CD8-positive, alpha-beta memory T cell (primary cell): ENCODE data around the gene CLNK. TPM values are rescaled to one million over a fixed set of nuclear protein-coding genes. Genes with fewer than 3 reads are reported as not detected.

Source experiments
- CTCF ChIA-PET: fragments of 350-600 bp; sonication (Branson Sonifier 250); formaldehyde crosslinking; loops from one replicate; lab custom pipeline; 2021; ENCODE audit warnings: antibody characterized with exemption; lab: Charles Lee
- POLR2A ChIA-PET: fragments of 350-600 bp; sonication (Branson Sonifier 250); formaldehyde crosslinking; loops from one replicate; lab custom pipeline; 2021; ENCODE audit warnings: antibody characterized with exemption; lab: Charles Lee
- DNase-seq, 5 donors: peaks; one replicate each; pipeline versions ENCODE4 v3.0.0 to v3.0.0-alpha.2; 2020 to 2022; ENCODE audit warnings: mixed read lengths in 1 of 5
- H3K27ac ChIP-seq: one replicate; pipeline ENCODE4 v1.7.0; 2013; ENCODE audit warnings: low read depth, mild to moderate bottlenecking, low read length, moderate library complexity
- H3K27me3 ChIP-seq: 2 replicates; pipeline ENCODE4 v1.7.0; 2013; ENCODE audit warnings: low read length, mild to moderate bottlenecking; ENCODE audit not compliant: insufficient read depth, poor library complexity, severe bottlenecking
- H3K36me3 ChIP-seq: 2 replicates; pipeline ENCODE4 v1.7.0; 2013; ENCODE audit warnings: mild to moderate bottlenecking, low read length, moderate library complexity; ENCODE audit not compliant: insufficient read depth
- H3K4me1 ChIP-seq: 2 replicates; pipeline ENCODE4 v1.7.0; 2013; ENCODE audit warnings: mild to moderate bottlenecking, low read length, moderate library complexity; ENCODE audit not compliant: insufficient read depth
- H3K4me3 ChIP-seq: 2 replicates; pipeline ENCODE4 v1.7.0; 2013; ENCODE audit warnings: mild to moderate bottlenecking, low read length
- H3K9me3 ChIP-seq: 2 replicates; pipeline ENCODE4 v1.7.0; 2013; ENCODE audit warnings: mild to moderate bottlenecking, low read length
- H3K27ac Mint-ChIP-seq, 8 donors: one replicate each; pipeline ENCODE4 v1.8.0; 2020 to 2021; ENCODE audit warnings: mixed read lengths in 8 of 8, mild to moderate bottlenecking in 6 of 8, inconsistent platforms in 3 of 8, moderate library complexity in 3 of 8
- H3K27me3 Mint-ChIP-seq, 2 donors: one replicate each; pipeline ENCODE4 v1.8.0; 2020 to 2021; ENCODE audit warnings: mixed read lengths in 2 of 2, mild to moderate bottlenecking in 1 of 2, moderate library complexity in 1 of 2
- H3K36me3 Mint-ChIP-seq, 3 donors: one replicate each; pipeline ENCODE4 v1.8.0; 2020 to 2021; ENCODE audit warnings: mixed read lengths in 3 of 3, inconsistent platforms in 1 of 3, mild to moderate bottlenecking in 1 of 3
- H3K4me1 Mint-ChIP-seq, 3 donors: one replicate each; pipeline ENCODE4 v1.8.0; 2020 to 2021; ENCODE audit warnings: mixed read lengths in 3 of 3, inconsistent platforms in 1 of 3, mild to moderate bottlenecking in 1 of 3
- H3K4me3 Mint-ChIP-seq, 7 donors: one replicate each; pipeline ENCODE4 v1.8.0; 2020 to 2021; ENCODE audit warnings: mixed read lengths in 7 of 7, mild to moderate bottlenecking in 6 of 7, moderate library complexity in 4 of 7, inconsistent platforms in 2 of 7
- H3K9me3 Mint-ChIP-seq, 5 donors: one replicate each; pipeline ENCODE4 v1.8.0; 2020 to 2022; ENCODE audit warnings: mixed read lengths in 5 of 5, mild to moderate bottlenecking in 3 of 5, moderate library complexity in 2 of 5, inconsistent platforms in 1 of 5
- polyA plus RNA-seq: library from polyadenylated mRNA; unstranded; fragments of 300-500 nt; fragmentation: Illumina TruSeq; gene quantifications from one replicate; pipeline ENCODE4 v1.2.3, GENCODE V29; 2021
- total RNA-seq, 2 experiments: library from RNA; stranded (reverse); gene quantifications; one replicate each; pipeline ENCODE4 v1.2.3, GENCODE V29; 2021

CLNK gene
- total and polyA plus RNA-seq, 3 experiments from 2014 or later = 0.11 to 0.31 TPM; not detected in 1

DNA sequence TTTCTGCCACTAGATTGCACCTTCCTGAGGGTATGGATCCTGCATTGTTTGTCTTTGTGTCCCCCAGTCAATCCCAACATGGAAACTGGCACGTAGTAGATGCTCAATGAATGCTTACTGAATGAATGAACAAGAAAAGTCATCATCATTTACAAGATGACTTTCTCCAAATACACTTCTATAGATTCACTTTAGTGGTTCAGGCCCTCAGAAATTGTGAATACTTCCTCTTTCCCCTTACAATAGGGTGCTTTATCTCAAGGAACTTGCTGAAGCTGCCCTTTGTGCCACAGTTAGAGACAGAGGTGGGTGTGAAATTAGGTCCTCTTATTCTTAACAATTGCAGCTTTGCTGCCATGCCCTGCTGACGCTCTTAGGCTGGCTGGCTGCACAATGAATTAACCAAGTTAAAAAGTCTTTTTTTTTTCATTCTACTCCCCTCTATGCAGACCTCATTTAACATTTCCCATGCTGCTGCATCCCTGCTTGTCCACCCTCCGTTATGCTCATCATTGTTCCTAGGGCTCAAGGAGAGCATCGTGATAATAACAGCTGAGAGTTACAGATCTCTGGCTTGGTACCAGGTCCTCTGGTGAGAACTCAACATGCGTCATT is 119.3 kb downstream of the CLNK start:
- H3K4me3 Mint-ChIP-seq = no peak overlapping the region
- peaks cover 9 to 27% of the 10 kb centered on the region in 2 donors for H3K27me3 Mint-ChIP-seq
- no peak for DNase-seq
- H3K36me3 Mint-ChIP-seq = no peaks in the 10 kb centered on the region
- no peaks in the 10 kb centered on the region for H3K4me1 Mint-ChIP-seq
- ChIA-PET POLR2A (no interaction called here), CTCF (interaction anchor here (1.3 kb wide), 1 partner anchor 10 kb away, joined by 4 read pairs; no protein-coding TSS in a partner anchor)
- Histone ChIP-seq H3K36me3 (no peaks in the 10 kb centered on the region), H3K9me3 (no peaks in the 10 kb centered on the region), H3K27ac (no peak overlapping the region), H3K27me3 (no peaks in the 10 kb centered on the region), H3K4me1 (no peaks in the 10 kb centered on the region), H3K4me3 (no peak overlapping the region)
- no peak overlapping the region for H3K27ac Mint-ChIP-seq
- no peaks in the 10 kb centered on the region for H3K9me3 Mint-ChIP-seq

DNA sequence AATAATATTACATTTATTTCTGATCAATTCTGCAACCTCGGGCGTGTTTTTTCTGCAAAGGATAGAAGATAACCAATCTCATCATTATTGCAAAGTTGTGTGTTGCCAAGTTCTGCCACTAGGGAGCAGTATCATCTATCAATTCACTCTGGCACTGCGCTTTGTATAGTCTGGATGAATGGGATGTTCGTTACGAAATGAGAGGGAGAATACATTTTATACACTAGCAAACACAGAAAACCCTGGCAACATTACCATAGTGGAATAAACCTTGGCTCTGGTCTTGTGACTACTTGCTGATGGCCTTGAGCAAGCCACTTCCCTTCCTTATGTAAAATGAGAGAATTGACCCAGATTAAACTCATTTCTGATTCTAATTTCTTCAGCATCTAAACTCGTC is 129.9 kb downstream of the CLNK start:
- peak in 4 of 5 donors; percentile 6 to 26 (median 14) for DNase-seq
- POLR2A ChIA-PET = no interaction called here
- CTCF ChIA-PET = interaction anchor here (1.6 kb wide), 1 partner anchor 10 kb away, joined by 7 read pairs; no protein-coding TSS in a partner anchor
- Mint-ChIP-seq H3K9me3 (no peaks in the 10 kb centered on the region), H3K4me3 (no peak overlapping the region), H3K4me1 (peaks cover 3 to 6% (median 4%) of the 10 kb centered on the region in 3 donors), H3K27ac (no peak overlapping the region), H3K36me3 (no peaks in the 10 kb centered on the region), H3K27me3 (peaks cover 2 to 47% of the 10 kb centered on the region in 2 donors)
- Histone ChIP-seq H3K27me3 (peaks cover 3% of the 10 kb centered on the region), H3K4me3 (no peak overlapping the region), H3K36me3 (no peaks in the 10 kb centered on the region), H3K4me1 (no peaks in the 10 kb centered on the region), H3K9me3 (no peaks in the 10 kb centered on the region), H3K27ac (no peak overlapping the region)

DNA sequence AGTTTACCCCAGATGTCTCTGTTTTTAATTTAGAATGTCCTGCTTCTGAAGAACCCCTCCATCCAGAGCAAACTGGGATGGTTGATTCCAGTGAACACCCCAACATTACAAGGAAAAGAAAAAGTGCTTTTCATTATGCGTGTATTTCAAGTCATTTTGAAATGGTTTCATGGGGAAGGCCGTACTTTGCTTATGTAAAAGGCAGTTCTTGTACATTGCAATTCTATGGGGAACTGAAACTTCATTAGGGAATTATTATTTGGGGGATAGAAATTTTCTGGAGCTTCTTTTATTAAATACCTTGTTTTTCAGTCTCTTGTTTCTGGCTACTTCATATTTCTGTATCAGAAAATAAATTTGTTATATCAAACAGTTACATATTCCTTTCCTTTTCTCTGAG is 130.4 kb downstream of the CLNK start:
- no peaks in the 10 kb centered on the region for H3K36me3 Mint-ChIP-seq

DNA sequence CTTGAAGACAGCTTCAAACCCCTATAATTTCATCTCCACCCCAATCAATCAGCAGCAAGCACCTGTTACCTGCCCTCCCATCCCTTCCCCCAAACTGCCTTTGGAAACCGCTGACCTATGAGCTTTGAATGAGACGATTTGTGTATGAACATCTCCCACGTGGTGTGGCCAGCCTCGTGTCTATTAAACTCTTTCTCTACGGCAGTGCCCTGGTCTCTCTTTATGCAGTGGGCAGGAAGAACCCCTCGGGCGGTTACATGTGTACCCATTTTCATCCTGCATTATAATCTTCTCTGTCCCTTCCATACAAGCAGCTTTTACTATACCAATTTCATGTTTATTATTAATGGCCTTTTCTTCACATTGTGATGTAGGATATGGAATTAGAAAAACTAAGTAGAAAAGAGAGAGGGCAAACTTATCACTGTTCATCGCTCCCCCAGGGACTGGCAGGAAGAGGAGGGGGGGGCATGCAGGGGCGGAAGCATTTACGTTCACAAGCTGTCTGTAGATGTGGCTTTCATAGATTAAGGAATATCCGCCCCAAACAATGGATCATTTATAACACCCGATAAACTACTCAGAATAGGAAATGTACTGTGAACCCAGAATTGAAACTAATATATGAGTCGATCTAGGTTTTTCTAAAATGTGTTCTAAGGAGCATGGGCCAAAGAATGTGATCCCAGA is 131.8 kb downstream of the CLNK start:
- no peak for DNase-seq
- Mint-ChIP-seq H3K27me3 (peaks cover 2 to 43% of the 10 kb centered on the region in 2 donors), H3K36me3 (no peaks in the 10 kb centered on the region), H3K4me3 (no peak overlapping the region), H3K4me1 (peaks cover 3 to 6% (median 4%) of the 10 kb centered on the region in 3 donors), H3K27ac (no peak overlapping the region), H3K9me3 (no peaks in the 10 kb centered on the region)
- H3K36me3 ChIP-seq = no peaks in the 10 kb centered on the region
- POLR2A ChIA-PET = no interaction called here
- H3K27me3 ChIP-seq = peaks cover 3% of the 10 kb centered on the region
- H3K27ac ChIP-seq = no peak overlapping the region
- no peaks in the 10 kb centered on the region for H3K9me3 ChIP-seq
- H3K4me3 ChIP-seq = no peak overlapping the region
- CTCF ChIA-PET = interaction anchor here (1.3 kb wide), 1 partner anchor 15 kb away, joined by 3 read pairs; no protein-coding TSS in a partner anchor
- no peaks in the 10 kb centered on the region for H3K4me1 ChIP-seq

More for the DNA sequence above, 130.4 kb downstream of the CLNK start:
- CTCF ChIA-PET = interaction anchor here (1.1 to 1.6 kb wide), 2 partner anchors 9 to 19 kb away, joined by 3 to 7 read pairs; no protein-coding TSS in a partner anchor
- POLR2A ChIA-PET = no interaction called here
- no peaks in the 10 kb centered on the region for H3K9me3 Mint-ChIP-seq
- peaks cover 3% of the 10 kb centered on the region for H3K27me3 ChIP-seq
- H3K4me3 Mint-ChIP-seq = no peak overlapping the region
- H3K9me3 ChIP-seq = no peaks in the 10 kb centered on the region
- no peak for DNase-seq
- peaks cover 2 to 44% of the 10 kb centered on the region in 2 donors for H3K27me3 Mint-ChIP-seq
- no peaks in the 10 kb centered on the region for H3K36me3 ChIP-seq
- H3K27ac ChIP-seq = no peak overlapping the region
- H3K4me1 Mint-ChIP-seq = peaks cover 3 to 6% (median 4%) of the 10 kb centered on the region in 3 donors
- no peaks in the 10 kb centered on the region for H3K4me1 ChIP-seq
- no peak overlapping the region for H3K4me3 ChIP-seq
- H3K27ac Mint-ChIP-seq = no peak overlapping the region

DNA sequence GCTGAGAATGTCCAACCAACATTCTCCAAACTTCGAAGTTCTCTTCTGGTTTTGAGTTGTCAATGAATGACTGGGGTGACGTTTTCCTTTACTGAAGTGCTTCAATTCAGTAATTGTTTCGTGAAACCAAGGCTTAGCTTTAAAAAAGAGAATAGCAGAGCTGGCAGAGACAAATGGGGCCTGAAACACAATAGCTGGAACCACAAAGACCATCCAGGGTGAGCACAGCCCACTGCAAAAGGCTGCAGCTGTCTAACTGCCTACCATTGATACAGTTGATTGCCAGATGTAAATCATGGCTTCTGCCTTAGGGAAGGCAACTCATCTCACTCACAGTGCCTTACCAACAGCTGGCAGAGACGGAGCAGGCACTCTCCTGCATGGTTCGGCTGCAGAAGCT is 148.7 kb downstream of the CLNK start:
- Histone ChIP-seq H3K4me1 (no peaks in the 10 kb centered on the region), H3K27ac (no peak overlapping the region), H3K27me3 (no peaks in the 10 kb centered on the region), H3K4me3 (no peak overlapping the region), H3K9me3 (no peaks in the 10 kb centered on the region), H3K36me3 (no peaks in the 10 kb centered on the region)
- no peaks in the 10 kb centered on the region for H3K36me3 Mint-ChIP-seq
- no peak for DNase-seq
- no peak overlapping the region for H3K4me3 Mint-ChIP-seq
- ChIA-PET CTCF (interaction anchor here (1.1 to 4.6 kb wide), 3 partner anchors 13 to 377 kb away, joined by 3 to 42 read pairs (median 3); no protein-coding TSS in a partner anchor), POLR2A (no interaction called here)
- H3K27ac Mint-ChIP-seq = no peak overlapping the region
- peaks cover 8 to 35% of the 10 kb centered on the region in 2 donors for H3K27me3 Mint-ChIP-seq
- no peaks in the 10 kb centered on the region for H3K9me3 Mint-ChIP-seq
- no peaks in the 10 kb centered on the region for H3K4me1 Mint-ChIP-seq

DNA sequence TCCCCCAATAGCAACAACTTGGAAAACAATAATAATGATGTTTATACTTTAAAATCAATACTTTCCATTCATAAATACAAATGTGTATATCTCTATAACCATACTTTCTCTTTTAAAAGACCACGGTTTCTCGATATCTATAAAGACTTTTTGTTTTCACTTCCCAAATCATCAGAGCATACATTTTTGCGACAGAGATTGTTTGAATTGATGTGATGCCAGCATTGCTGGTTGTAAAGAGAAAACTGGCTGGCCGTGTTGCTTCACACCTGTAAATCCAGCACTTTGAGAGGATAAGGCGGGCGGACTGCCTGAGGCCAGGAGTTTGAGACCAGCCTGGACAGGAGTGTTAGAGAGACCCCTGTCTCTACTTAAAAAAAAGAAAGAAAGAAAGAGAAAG is 149.7 kb downstream of the CLNK start:
- ChIA-PET CTCF (interaction anchor here (1.0 to 1.1 kb wide), 2 partner anchors 19 to 20 kb away, joined by 3 to 4 read pairs; no protein-coding TSS in a partner anchor), POLR2A (no interaction called here)
- H3K4me1 Mint-ChIP-seq = no peaks in the 10 kb centered on the region
- H3K9me3 ChIP-seq = no peaks in the 10 kb centered on the region
- H3K4me3 Mint-ChIP-seq = no peak overlapping the region
- H3K27ac Mint-ChIP-seq = no peak overlapping the region
- H3K4me1 ChIP-seq = no peaks in the 10 kb centered on the region
- H3K27ac ChIP-seq = no peak overlapping the region
- DNase-seq = no peak
- no peak overlapping the region for H3K4me3 ChIP-seq
- peaks cover 10 to 34% of the 10 kb centered on the region in 2 donors for H3K27me3 Mint-ChIP-seq
- H3K9me3 Mint-ChIP-seq = no peaks in the 10 kb centered on the region
- no peaks in the 10 kb centered on the region for H3K36me3 Mint-ChIP-seq
- H3K27me3 ChIP-seq = no peaks in the 10 kb centered on the region
- H3K36me3 ChIP-seq = no peaks in the 10 kb centered on the region

DNA sequence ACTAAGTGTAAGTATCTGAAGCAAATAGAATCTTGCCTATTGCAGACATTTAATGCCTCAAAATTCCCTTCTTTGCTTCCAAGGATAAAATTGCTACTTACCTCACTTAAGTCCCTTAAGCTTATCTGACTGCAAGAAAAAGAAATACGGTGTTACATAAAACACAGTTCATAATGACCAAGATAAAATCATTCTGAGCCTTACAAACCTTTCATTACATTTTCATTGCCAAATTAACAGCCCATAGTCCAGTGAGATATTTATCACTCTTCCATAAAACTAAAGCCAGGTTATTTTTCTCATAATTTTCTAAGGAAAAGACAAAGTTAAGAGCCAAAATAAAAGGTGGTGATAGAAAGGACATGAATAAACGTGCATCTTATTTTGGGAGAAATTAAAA is 152.4 kb downstream of the CLNK start:
- Histone ChIP-seq H3K4me1 (no peaks in the 10 kb centered on the region), H3K4me3 (no peak overlapping the region), H3K27me3 (no peaks in the 10 kb centered on the region), H3K27ac (no peak overlapping the region), H3K9me3 (no peaks in the 10 kb centered on the region), H3K36me3 (no peaks in the 10 kb centered on the region)
- Mint-ChIP-seq H3K27ac (no peak overlapping the region), H3K36me3 (no peaks in the 10 kb centered on the region), H3K4me1 (no peaks in the 10 kb centered on the region), H3K4me3 (no peak overlapping the region), H3K27me3 (peaks cover 4 to 18% of the 10 kb centered on the region in 2 donors), H3K9me3 (no peaks in the 10 kb centered on the region)
- DNase-seq = no peak
- POLR2A ChIA-PET = no interaction called here
- CTCF ChIA-PET = no interaction called here

DNA sequence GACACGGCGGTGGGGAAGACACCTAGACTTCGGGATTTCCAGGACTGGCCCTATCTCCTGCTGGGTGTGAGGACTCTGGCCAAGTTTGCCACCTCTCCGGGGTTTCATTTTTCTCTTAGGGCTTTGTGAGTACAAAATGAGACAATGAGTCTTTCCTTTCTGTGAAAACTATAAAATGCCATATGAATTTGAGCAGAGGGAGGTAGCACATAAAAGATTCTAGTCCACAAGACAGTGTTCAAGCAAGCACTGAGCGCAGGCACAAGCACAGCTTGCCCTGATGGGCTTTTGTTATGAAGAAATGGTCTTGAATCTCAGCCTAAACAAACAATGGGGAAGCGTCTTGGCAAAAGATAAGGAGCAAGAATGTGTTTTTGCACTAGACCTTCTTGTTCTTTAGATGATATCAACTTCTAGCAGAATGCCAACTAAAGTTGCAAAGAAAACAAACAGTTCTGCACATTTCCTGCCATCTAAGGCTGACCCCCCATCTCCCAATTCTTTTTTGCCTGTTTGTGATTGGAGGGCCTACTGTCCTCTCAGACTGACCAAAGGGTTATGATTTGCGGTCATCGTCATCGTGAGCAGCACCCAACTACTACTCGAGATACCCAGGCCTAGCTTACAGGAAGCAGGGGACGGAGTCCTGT is 154.3 kb downstream of the CLNK start:
- no peaks in the 10 kb centered on the region for H3K36me3 Mint-ChIP-seq
- H3K4me1 ChIP-seq = no peaks in the 10 kb centered on the region
- no peak overlapping the region for H3K27ac Mint-ChIP-seq
- H3K27ac ChIP-seq = no peak overlapping the region
- ChIA-PET POLR2A (no interaction called here), CTCF (no interaction called here)
- H3K4me3 Mint-ChIP-seq = no peak overlapping the region
- H3K27me3 Mint-ChIP-seq = peaks cover 4 to 22% of the 10 kb centered on the region in 2 donors
- H3K36me3 ChIP-seq = no peaks in the 10 kb centered on the region
- no peaks in the 10 kb centered on the region for H3K9me3 Mint-ChIP-seq
- no peaks in the 10 kb centered on the region for H3K9me3 ChIP-seq
- H3K4me1 Mint-ChIP-seq = no peaks in the 10 kb centered on the region
- H3K4me3 ChIP-seq = no peak overlapping the region
- DNase-seq = no peak
- H3K27me3 ChIP-seq = no peaks in the 10 kb centered on the region
